Tibial nerve (tissue), 4 donors: ENCODE data around the gene NKX1-1.

Experiments
- CTCF ChIP-seq, 5 experiments: fragments of 200-600 bp in 3 of 5; fragments of 450-650 bp in 2 of 5; sonication (generic) in 3 of 5; IDR thresholded peaks; one replicate each; pipeline ENCODE4 v1.5.1; 2016 to 2019; ENCODE audit warnings: antibody characterized with exemption in 5 of 5, mild to moderate bottlenecking in 3 of 5, moderate library complexity in 2 of 5
- EP300 ChIP-seq, 2 donors: sonication (generic); formaldehyde crosslinking; IDR thresholded peaks; one replicate each; pipeline ENCODE4 v1.6.1; 2017; ENCODE audit warnings: antibody characterized with exemption in 2 of 2, mild to moderate bottlenecking in 1 of 2
- POLR2A ChIP-seq, 2 donors: fragments of 450-650 bp; IDR thresholded peaks; one replicate each; pipeline ENCODE4 v1.6.1; 2017; ENCODE audit warnings: antibody characterized with exemption in 2 of 2, mild to moderate bottlenecking in 2 of 2, moderate library complexity in 2 of 2

GRCh38 chr4:1419708-1420107, 13.5 kb upstream of the NKX1-1 start:
- TF ChIP-seq POLR2A (IDR thresholded peaks at IDR 0.05): no peak
- TF ChIP-seq CTCF (IDR thresholded peaks at IDR 0.05): no peak
- no peak for TF ChIP-seq EP300 (IDR thresholded peaks at IDR 0.05)
